HG03097 (cell line): ENCODE data around the gene CHSY1.

Experiments
- ATAC-seq: cut with Tn5 transposase; IDR thresholded peaks from one replicate; pipeline ENCODE4 v1.9.1; 2021; ENCODE audit not compliant: unreplicated experiment, low FRiP score

The CHSY1 gene

DNA sequence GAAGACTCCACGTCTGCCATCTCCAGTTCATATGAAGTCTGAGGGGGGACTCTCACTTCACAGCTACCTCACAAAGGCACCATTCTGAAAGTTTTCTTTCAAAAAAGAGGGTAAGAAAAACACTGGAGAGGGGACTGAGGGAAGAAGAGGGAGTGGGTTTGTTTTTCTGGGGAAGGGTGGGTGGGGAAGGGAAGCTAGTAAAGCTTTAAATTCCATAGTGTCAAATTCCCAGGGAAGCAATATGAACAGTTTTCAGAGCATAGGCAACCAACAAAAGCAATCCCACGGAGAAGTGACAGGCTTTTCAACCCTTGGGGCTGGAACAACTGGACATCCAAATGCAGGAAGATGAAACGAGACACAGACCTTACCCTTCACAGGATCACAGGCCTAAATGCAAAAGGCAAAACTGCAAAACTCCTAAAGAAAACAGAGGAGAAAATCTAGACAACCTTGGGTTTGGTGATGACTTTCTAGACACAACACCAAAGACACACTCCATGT is 61.7 kb downstream of the CHSY1 start:
- ATAC-seq, result no peak

DNA sequence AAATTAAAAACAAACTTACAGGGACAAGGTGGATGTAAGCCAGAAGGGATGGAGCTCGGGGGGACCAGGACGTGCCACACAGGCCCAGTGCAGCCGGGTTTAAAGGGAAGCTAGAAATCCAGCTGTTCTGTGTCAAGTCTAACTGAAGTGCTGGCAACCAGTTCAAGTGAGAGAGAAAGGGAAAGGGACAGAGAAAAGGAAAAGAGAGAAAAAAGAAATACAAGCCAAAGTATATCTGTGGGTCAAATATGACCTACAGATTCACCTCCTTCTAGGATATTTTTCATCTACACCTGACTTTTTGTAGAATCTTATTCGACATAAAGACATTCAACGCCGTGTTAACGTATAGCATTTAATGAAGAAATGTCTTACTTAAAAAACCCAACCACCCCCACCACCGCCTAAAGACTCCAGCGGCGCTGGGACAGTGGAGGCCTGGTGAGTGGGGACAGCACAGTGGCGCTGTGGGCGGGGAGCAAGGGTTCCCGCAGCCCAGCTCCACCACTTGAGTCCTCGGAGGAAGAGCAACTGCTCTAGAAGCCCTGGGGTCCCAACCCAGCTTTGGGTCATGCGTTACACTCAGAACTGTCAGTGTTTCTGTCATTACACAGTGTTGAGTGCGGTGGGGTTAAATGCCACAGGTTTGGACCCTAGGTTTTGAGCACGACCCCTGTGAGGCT is 62.3 kb downstream of the CHSY1 start:
- no peak for ATAC-seq

GRCh38 chr15:101188637-101189408 is 63.0 kb downstream of the CHSY1 start:
- ATAC-seq, result no peak

DNA sequence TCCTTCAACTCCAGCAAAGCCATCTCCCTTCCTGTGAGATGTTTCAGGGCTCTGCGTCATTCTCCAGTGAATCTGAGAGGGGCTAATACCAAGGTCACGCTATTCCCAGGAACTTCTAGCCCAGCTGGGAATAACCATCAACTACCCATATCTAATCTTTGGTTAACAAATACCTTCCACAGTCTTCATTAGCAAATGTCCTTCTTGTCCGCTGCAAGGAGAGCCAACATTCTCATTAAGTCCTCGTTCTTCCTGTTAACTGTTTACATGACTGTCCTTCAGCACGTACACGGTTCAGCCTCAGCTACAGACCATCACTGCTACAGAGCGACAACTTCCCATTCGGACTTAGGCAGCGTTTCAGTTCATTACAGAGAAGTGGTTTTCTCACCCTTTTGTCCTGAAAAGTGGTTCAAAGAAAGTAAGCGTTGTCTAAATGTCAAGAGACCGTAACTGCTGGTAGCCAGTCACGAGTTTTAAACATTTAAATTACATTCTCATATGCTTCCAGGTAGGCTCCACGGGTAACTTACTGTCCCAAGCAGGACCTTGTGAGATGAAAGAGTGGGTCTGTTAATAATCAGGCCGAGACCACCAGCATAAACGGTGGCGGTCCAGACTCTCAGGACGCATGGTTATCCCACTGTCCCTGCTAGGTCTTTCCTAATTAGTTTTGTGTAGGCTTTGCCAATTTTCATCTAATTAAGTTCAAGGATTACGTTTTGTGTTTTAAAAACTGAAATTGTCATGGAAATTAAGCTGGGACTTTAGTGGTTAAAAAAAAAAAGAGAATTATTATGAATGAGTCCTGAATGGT is 63.8 kb downstream of the CHSY1 start:
- ATAC-seq, result no peak

- no peak for ATAC-seq
Observed at GRCh38 chr15:101185770-101186169, 66.1 kb downstream of the CHSY1 start.

GRCh38 chr15:101185336-101185735 is 66.5 kb downstream of the CHSY1 start:
- ATAC-seq, result no peak

- ATAC-seq, result no peak
Observed at GRCh38 chr15:101184830-101185229, 67.0 kb downstream of the CHSY1 start.

- ATAC-seq, result no peak
Observed at GRCh38 chr15:101183931-101184305, 67.9 kb downstream of the CHSY1 start.

GRCh38 chr15:101183226-101183930 is 68.5 kb downstream of the CHSY1 start:
- ATAC-seq, result no peak

DNA sequence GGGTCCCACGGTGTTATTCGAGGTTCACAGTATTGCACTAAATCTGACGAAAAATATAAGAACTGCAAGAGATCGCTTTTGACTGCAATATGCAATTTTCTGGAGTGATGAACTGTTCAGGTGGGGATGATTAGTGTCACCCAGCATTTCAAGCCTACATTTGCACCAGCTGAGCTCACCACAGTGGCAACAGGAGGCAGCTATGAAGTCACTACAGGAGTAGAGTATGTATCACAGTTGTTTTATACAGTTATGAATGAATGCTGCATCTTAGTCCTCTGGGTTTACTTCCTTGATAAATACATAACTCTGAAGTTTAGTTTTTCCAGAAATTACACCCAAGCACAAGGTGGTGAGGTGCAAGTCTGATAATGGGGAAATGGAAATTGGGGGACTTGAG is 69.6 kb downstream of the CHSY1 start:
- no peak for ATAC-seq

DNA sequence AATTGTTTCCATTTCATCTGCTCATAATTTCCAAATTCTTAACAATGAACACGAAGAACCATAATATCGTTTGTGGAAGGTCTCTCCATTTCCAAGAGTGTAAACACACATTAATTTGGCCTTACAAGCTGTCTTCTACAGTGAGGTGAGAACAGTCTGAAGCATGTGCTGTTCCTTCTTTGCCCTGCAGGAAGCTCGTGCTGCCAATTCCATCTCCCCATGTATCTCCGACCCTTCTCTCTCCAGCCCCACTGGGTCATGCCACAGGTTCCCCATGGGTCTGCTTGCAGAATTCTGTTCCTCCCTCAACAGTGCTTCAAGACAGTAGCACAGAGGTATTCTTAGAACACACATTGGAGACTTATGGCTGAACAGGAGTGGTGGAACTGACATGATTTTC is 70.5 kb downstream of the CHSY1 start:
- no peak for ATAC-seq

- no peak for ATAC-seq
Observed at GRCh38 chr15:101180620-101181307, 71.1 kb downstream of the CHSY1 start.

- no peak for ATAC-seq
Observed at GRCh38 chr15:101179341-101180153, 72.3 kb downstream of the CHSY1 start.

DNA sequence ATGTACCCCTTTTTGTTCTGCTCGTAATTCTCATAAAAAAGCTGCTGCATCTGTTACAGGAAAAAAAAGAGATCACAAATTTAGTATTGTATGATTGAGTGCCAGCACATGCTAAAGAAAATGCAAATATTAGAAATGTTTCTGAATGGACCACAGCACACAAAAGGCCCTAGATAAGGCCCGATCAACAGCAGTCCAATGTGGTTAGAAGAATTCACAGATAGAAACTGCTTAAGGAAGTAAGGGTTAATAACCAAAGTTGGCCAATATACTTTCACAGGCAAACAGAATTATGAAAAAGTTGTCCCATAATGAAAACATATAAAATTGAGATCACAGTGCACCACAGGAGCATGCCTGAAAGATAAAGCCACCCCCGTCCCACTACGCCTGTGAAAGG is 72.9 kb downstream of the CHSY1 start:
- ATAC-seq, result no peak

DNA sequence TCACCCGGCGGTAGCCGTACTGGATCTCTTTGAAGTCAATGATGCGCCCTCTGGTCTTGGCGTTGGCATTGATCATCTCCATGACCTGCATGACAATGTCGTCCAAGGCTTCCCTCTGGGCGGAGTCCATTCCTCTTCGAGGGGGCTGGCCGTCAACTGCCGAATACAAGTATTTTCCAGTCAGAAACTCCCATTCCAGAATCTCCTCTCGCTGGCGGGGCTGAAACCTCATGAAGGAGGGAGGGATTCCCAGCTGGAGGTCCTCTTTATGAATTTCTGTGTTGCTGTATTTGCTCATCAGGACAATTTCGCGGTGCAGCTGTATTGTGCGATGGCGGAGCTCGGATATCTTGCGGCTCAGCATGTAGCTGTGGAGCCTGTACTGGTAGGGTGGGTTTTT is 73.4 kb downstream of the CHSY1 start:
- ATAC-seq, result no peak

DNA sequence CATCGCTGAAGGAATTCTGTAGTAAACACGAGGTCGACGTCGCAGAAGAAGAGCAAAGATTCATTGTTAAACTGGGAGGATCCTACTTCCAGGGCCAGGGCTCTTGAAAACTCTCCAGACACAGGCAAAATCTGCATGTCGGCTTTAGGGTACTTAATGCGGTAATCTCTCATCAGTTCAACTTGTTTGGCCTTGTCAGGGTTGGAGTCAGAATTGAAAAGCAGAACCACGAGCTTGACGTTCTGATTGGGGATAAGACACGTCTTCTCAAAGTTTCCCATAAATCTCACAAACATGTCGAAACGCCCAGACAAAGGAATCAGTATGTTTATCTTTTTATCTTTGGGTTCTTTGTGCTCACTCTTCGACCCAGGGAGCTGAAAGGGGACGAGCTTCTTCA is 74.0 kb downstream of the CHSY1 start:
- no peak for ATAC-seq

DNA sequence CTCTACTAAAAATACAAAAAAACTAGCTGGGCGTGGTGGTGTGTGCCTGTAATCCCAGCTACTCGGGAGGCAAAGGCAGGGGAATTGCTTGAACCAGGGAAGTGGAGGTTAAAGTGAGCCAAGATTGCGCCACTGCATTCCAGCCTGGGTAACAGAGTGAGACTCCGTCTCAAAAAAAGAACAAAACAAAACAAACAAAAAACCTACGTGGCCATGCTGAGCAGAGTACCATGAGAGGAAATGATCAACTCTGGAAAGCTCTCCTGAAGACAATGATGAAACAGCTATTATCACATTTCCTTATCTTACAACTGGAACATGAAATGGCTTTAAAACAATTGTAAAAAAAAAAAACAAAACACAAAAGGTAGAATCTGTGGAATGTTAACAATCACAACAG is 75.2 kb downstream of the CHSY1 start:
- no peak for ATAC-seq

DNA sequence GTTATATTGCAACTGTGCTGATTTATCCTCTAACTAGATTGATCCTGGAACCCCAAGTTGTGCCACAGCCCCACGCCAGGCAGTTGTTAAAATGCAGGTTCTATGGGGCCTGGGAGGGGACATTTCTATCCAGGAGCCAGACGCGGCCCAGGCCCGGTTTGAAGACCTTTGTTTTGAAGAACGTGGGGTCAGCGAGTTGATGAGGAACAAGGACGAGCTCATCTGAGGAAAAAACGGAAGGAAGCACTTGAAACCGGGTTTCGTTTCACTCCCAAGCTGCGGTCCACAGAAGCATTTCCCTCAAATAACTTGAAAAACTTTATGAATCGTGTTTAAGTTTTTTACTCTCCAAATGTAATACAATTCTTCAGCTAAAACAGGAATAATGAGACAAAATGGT is 76.4 kb downstream of the CHSY1 start:
- ATAC-seq, result no peak
